HUDEP-2 (cell line): ENCODE results near the gene F13A1.

Experiments
- DNase-seq, 76 experiments: peaks; one replicate each; lab custom pipeline; 2025; ENCODE audit not compliant: unreplicated experiment in 76 of 76; lab: John Stamatoyannopoulos, UW

Gene F13A1

GRCh38 chr6:6319952-6320811 lies at the start of gene F13A1:
F13A1 (minus strand) TSS chr6:6320662; CDS start chr6:6318664, 1,998 bp downstream.
- DNase-seq, result no peak

GRCh38 chr6:6368684-6369052 lies 48.2 kb upstream of the F13A1 start:
- no peak for DNase-seq

GRCh38 chr6:6368040-6368683 lies 47.7 kb upstream of the F13A1 start:
- DNase-seq, result no peak

- no peak for DNase-seq
These were observed 46.3 kb upstream of the F13A1 start for GRCh38 chr6:6366803-6367202.

- no peak for DNase-seq
These were observed 44.8 kb upstream of the F13A1 start for GRCh38 chr6:6365242-6365641.

- no peak for DNase-seq
These were observed 41.8 kb upstream of the F13A1 start for GRCh38 chr6:6362056-6362840.

GRCh38 chr6:6357530-6357929 lies 37.1 kb upstream of the F13A1 start:
- DNase-seq, result no peak

GRCh38 chr6:6357032-6357431 lies 36.6 kb upstream of the F13A1 start:
- DNase-seq, result no peak

- no peak for DNase-seq
These were observed 32.3 kb upstream of the F13A1 start for GRCh38 chr6:6352772-6353171.

- no peak for DNase-seq
These were observed 31.1 kb upstream of the F13A1 start for GRCh38 chr6:6351511-6352025.

- no peak for DNase-seq
These were observed 30.2 kb upstream of the F13A1 start for GRCh38 chr6:6350696-6351095.

- no peak for DNase-seq
These were observed 27.8 kb upstream of the F13A1 start for GRCh38 chr6:6348256-6348655.

- DNase-seq, result no peak
These were observed 26.1 kb upstream of the F13A1 start for GRCh38 chr6:6346427-6347023.

- no peak for DNase-seq
These were observed 13.0 kb upstream of the F13A1 start for GRCh38 chr6:6333501-6333900.

- no peak for DNase-seq
These were observed 12.4 kb upstream of the F13A1 start for GRCh38 chr6:6332811-6333244.

- DNase-seq, result no peak
These were observed 11.6 kb upstream of the F13A1 start for GRCh38 chr6:6331946-6332601.

- no peak for DNase-seq
These were observed 10.9 kb upstream of the F13A1 start for GRCh38 chr6:6331393-6331792.

- no peak for DNase-seq
These were observed 9.9 kb upstream of the F13A1 start for GRCh38 chr6:6330407-6330806.

- DNase-seq, result no peak
These were observed 8.0 kb upstream of the F13A1 start for GRCh38 chr6:6328451-6328850.

GRCh38 chr6:6323352-6323751 lies 2.9 kb upstream of the F13A1 start:
- no peak for DNase-seq
